ENCODE results near the gene NBEA.

NBEA gene

DNA sequence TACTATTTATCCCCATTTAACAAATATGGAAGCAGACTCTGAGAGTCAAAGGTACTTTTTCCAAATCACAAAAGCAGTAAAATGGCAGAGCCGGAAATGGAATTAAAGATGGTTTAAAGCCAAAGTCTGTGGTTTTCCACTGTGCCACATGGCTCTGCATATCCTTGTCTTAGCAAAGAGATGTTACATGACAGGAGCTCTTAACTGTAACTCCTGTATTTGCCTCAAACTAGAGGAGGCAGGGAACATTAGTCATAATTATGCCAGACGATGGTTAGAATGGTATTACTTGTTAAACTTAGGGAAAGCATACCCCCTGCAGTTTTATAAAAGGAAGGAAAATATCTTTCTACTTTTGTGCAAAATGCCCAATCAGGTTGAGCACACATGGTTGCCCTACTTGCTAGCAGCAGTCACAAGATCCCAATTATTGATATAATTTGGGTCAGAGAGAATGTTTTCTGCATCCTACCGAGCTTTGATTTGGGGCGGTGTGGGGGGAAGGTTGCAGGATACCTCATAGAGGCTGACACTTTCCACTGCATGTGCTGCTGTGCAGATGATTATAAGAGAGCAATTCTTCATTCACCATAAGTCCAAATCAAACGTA is 576.4 kb downstream of the NBEA start:
- DNase-seq: no peak

DNA sequence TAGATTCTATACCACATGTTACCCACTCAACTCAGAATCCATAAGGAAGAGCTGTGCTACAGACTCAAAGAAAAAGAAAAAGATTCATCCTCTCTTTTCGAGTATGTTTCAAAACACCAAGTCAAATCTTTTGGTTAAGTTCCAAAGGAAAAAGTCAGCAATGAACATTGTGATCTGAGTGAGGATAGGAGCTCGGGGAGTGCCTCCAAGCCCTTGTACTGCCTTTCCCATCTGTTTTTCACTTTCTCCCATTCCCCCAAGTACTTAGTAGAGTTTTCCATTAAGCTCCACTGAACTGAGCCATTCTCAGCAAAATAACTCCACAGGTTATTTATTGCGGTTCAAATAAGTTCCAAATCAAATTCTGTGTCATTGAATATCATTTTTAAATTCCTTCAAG is 582.1 kb downstream of the NBEA start:
- no peak for DNase-seq

DNA sequence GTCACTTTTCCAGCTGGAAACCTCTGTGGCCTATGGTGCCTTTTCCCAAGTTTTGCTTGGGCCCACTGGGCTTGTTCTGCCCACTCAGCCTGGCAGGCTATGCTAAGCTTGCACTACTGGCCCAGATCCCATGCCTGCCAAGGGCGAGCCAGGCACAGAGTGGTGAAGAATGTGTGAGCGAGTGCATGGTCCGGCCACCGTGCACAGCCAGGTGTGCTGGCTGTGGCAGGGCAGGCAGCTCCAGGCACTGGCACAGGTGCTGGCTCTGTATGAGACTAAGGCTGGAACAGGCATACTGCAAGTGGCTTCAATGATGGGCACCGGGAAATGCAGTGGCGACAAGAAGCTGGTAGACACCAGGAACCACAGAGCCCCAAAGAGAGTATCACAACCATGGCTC is 584.5 kb downstream of the NBEA start:
- DNase-seq: no peak

DNA sequence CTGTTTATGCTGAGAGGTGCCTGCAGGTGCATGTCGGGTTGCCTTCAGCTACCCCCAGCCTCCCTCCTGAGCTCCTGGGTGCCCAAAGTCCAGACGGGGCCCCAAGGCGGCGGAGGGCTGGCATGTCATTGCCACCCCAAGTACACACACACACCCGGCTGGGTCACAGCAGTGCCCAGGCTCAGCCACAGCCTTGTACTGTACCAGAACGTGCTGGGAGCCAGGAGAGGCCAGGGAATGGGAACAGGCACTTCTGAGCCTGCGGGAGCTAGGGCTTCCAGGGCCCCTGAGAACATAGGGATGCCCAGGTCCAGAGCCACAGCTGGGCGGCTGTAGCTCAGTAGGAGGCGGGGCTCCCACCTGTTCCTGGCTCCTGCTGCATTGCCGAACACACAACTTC is 585.4 kb downstream of the NBEA start:
- DNase-seq: no peak

DNA sequence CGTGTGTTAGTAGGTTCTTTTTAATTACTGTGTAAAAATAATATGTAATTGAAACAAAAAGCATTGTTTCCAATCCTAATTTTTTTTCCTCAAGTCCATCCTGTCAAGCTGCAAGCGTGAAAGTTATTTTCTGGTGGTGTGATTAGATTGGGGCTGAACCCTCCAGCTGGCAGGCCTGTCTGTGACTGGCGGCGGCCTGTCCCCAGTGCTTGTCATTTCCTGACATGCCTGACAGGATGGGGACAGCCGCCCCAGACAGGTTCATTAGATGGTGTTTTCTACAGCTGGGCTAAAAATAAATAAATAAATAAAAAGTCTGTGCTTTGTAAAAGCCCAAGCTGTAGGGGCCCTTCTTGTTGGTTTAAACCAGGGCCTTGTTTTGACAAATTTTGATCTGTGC is 588.1 kb downstream of the NBEA start:
- DNase-seq: no peak

DNA sequence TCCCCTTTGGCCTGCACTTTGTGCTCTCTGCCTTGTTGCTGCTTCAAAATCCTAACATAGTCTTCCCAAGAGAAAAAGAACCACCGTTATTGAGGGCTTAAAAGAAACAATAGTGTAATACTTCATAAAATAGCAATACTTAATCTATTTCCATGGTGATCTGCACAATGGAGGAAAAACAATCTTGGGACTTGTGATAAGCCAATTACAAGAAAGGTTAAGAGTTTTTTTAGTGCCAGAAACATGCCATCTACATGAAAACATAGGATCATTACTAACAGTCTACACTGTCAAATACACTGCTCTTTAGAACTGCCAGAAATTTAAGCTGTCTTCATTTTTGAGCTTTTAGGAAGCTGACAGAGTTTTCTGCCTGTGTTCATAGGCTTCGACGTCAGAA is 588.5 kb downstream of the NBEA start:
- no peak for DNase-seq

DNA sequence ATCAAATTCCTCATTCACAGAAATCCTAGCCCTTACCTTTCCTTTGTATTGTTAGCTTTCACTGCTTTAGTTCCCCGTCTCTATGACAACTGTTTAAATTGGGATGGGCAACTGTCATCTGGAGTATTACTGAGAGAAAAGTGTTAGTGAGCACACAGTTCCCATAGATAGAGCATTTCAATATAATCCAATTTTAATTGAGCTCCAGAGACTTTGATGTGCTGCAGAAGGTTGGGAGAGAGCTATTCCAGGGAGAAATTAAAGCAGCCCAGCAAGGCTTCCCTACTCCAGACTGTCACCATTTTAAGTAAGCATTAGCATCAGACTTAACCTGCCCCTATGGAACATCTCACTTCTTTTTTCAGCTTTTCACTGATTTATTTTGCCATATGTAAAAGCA is 589.5 kb downstream of the NBEA start:
- no peak for DNase-seq

DNA sequence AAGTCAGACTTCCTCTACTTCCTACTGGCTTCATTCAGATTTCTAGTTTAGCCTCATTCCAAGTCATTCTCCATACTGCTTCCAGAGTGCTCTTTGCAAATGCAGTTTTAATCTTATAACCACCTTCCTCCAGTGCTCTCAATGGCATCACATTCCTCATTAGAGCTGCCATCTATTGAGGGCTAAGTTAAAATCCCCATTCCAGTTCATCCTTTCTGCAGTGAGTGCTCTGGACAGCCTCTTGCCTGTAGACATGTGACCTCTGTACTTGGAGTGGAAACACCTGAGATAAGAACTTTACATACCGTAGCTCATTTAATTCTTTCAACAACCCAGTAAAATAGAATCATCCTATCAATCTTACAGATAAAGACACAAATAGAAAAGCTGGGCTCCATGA is 592.3 kb downstream of the NBEA start:
- DNase-seq: no peak

DNA sequence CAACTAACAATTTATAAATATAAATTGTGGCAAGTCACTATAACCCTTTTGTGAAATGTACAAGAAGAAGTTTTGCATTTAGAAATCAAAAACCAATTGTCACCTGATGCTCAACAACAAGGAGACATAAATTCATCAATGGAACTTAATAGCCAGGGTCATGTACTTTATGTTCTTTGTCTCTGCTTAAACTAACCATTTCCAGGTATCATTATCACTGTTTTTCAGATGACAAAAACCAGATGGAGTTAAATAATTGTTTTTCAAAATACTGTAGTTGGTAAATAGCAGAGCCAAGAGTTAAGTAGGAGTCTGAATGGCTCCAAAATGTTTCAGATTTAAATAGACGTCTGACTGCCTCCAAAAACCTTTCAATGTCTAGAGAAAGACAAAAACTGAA is 606.7 kb downstream of the NBEA start:
- no peak for DNase-seq

DNA sequence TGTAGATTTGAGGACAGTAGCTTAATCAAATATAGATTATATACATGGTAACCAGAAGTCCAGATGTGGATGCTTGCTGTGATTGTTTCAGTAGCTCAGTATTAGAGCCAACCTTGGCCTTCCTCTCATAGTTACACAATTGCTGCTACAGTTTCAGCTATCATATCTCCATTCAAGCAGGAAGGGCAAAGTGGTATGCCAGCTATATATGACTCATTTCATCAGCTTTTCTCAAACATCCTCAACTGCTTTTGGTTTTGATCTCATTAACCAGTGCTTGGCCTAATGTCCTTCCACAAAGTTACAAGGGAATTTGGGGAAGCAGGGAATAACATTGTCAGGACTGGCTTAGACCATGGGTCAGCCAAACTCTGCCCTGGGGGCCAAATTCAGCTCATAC is 607.4 kb downstream of the NBEA start:
- no peak for DNase-seq

DNA sequence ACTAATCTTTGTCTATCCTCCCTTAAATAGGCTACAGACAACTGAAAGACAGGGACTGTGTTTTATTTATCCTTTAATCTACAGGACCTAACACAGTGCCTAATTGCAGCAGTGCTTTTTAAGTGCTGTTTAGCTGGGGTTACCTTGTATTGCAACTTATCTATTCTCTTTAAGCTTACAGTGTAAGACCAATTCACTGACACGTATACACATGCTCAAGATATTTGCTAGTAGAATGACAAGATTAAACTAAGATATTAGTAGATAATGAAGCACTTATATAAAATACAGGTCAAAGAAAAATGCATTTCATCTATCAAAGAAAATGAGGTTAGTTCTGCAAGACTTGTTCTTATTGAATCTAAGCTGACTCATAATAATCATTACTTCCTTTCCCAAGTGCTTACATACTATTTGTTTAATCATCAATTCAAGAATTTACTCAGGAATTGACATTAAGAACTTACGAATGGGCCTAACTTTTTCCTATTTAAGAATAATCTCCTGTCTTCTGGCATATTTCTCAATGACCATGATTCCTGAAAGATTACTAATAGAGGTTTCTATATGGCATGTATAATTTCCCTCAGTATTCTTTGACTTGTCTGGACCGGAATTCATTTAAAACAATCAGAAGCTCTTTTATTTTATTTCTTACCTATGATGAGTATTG is 610.2 kb downstream of the NBEA start:
- no peak for DNase-seq

DNA sequence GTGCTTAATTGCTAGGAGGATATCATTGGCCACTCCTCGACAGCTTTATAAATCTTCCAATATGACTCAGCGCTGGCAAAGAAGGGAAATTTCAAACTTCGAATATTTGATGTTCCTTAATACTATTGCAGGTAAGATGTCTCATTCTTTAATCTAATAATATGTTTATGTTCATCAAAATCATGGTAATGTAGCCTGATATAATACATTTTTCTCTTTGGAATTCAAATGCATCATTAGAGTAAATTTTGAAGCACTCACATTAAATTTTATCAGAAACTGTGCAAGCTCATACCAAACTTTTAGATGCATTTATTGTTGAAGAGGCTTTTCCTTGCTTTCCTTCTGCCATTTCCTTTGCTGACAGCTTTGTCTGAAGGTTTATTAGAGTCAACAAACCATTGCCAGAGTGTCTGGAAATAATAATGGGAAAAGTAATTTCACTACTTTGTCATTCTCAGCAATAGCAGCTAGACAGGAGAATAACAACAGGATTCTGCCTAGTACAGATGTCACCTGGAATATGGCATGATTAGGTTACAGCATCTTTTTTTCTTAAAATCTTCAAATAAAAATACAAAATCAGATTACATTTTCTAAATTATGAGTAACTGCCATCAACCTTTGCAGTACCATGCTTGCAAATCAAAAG is 613.0 kb downstream of the NBEA start:
- DNase-seq: no peak

DNA sequence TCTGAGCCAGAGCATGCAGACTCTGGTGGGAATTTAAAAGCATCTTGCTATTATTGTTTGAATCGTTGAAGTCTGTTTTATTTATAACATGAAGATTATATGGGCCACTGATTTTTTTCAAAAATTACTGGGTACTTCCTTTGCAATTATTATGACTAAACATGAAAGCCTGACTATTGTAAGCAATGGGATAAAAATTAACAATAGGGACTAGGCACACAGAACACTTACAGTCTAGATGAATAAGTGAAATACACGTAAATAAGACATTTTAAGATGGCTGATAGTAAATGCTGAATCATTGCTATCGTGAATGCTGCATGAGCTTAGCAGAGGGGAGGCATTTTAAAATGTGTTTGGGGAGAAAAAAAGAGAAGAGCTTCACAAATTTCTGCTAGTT is 615.4 kb downstream of the NBEA start:
- no peak for DNase-seq

DNA sequence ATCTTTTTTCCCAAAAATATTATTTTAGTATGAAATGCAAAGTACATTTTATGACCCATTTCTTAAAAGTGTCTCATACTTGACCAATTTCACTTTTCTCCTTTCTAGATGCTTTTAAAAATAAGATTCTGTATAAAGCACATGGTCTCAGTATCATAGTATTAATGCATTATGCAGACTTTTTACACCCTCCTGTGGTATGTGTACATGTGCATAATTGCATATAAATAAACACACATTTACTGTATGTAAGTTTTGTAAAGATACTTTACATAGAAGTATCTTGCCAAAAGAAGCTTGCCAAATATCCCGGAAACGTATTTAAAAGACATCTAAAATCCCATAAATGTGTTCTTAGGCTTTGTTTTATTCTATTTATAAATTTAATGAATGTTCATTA is 619.5 kb downstream of the NBEA start:
- no peak for DNase-seq

DNA sequence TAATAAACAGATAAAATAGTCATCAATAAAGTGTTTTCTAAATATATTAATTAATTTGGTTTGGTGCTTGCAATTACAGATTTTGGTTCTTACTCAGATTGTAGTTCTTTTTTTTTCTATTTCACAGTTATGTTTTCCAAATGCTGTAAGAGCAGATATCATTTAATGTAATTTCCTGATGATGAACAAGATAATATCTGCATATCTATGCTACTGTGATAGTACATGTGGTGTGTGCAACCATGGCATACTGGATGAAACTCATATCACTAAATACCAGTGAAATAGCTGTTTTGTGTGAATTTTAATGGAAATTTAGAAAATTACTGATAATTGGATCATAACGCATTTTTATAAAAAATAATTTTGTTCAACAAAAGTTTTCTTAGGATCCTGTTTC is 623.2 kb downstream of the NBEA start:
- no peak for DNase-seq

DNA sequence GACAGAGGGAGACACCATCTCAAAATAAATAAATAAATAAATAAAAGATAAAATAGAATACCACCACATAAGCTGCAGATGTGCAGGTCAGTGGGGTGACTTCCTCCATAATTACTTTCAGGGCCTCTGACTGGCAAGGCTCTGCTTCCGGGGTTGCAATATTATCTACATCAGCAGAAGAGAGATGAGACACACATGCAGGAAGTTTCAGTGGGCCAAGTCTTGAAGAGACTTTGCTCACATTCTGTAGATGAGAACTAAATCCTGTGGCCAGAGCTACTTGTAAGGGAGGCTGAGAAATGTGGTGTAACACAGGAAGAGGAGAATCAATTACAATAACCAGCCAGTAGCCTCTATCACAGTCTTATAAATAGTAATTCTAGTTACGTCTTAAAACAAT is 624.3 kb downstream of the NBEA start:
- no peak for DNase-seq

DNA sequence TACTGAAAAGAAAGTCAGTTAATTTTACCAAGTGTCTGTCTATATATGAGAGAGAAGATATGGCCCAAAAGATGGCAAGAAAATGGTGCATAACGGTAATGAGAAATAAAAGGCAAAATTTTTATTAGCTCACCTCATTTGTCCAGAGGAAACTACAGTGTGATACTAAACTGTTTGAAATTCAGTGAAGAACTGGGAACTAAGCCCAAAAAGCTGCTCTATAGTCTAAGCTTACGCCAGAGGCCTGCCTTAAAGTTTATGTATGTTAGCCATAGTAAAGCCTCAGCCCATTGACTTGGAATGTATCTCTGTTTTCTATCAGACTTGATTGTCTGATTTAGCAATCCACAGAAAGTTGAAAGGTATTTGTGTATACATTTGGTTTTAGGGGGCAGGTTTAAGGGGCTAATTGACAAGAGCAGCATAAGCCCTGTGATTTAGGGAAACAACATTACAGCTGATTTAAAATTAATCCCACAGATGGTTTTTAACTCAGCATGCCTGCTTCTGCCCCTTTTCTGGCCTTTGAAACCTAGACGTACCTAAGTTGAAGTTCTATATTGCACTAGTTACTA is 625.4 kb downstream of the NBEA start:
- DNase-seq: no peak

DNA sequence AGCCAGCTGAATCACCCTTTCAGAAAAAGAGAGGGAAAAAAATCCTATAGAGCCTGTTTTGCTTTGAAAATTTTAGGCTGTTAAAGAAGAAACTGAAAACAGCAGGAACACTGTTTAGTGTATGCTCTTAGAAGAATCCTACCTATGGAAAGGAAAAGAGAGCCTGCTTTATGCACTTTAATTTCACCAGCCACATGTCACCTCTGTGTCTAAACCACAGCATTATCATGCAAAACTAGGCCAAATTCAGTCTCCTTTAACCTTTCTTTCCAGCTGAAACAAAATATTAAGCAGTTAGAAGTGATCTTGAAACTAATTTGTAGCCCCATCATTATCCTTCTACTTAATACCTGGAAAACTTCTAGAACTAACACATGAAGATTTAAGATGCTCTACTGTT is 631.6 kb downstream of the NBEA start:
- DNase-seq: no peak

DNA sequence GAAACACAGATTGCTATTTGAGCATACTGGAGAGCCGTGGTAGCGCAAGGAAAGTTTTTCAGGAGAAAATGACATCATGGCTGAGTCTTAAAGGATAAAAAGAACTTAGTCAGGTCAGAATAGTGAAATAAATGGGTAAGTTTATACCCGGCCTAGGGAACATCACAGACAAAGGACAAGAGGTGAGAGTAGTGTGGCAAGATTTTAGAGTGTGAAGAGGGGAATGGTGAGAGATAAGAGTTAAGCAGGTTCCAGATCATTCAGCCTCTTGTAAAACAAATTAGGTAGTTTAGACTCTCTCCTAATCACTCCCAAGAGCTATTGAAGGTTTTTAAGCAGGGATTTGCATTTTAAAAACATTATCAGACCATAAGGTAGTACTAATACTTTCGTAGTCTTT is 650.4 kb downstream of the NBEA start:
- DNase-seq: no peak

DNA sequence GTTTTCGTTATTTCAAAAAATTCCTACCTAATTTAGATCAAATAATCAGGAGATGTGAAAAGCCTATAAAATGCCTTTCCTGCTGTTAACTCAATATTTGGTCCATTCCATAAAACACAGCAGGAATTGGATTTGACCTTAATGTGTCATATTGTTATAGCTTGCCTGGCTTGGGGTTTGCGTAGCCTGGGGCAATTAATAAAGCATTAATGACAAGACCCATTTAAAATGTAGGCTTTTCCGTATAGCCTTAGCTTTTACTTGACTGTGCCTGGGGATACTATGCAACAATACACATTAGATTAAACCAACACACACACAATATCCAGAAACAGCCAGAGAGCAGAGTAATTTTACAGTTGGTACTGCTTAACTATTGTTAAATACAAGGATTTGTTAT is 651.6 kb downstream of the NBEA start:
- no peak for DNase-seq

DNA sequence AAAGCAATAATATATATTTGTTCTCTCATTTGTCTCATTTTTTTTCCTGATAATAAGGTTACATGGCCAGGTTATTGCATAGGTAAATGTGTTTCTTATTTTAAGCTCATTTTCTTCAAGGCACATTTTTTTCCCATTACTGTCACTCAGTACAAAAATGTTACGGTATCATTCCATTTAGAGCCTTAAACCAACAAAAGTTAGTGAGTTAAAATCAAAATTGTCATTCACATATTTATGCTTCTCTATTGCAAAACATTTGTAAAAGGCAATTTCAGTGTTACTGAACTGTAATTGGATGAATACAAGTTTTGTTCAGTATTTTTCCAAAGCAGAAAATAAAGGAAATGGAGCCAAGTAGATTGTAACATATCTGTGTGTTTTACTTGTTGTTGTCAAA is 652.0 kb downstream of the NBEA start:
- DNase-seq: no peak

DNA sequence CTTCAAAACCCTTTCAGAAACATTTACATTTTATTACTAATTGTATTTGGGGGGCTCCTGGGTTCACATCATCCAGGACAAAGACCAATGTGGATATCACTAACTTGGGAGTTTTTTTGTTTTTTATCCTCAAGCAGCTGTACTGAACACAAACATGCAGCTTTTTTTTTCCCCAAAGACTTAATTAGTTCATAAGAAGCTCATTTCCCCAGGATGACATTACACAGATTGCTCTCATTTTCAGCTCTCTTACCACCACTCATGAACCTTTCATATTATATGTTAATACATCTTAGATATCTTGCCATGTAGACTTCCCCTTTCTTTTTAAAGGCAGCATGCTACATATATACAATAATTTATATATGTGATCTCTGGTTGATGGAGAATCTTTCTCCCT is 653.1 kb downstream of the NBEA start:
- no peak for DNase-seq

DNA sequence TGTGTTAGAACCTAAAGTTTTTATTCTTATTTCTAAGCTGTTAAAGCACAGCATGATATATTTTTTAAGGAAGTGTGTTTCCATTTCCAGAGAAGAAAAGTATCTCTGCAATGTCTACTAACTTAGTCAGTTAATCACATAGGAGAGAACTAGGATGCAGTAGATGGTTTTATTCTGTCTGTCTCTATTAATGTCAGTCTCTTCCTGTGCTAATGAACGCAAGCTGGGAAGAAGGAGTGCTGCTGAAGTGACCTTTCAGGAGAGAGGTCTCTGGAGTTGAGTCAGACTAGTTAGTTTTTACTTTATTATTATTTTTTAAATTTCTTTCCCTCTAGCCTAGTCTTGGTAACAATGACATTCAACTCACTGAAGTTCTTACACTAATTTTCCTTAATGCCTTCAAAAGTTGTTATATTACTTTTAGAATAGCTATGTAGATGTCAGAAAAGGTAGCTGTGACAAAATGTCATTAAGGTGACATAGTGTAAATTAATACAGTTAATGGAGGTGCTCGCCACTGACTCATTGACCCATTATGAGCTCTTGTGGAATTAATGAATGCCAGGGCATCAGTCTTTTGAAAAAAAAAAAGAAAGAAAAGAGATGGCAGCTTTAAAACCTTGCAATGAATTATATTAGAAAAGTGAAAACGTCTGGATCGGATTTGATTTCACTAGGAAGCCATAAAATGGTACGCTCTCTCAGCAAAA is 654.4 kb downstream of the NBEA start:
- no peak for DNase-seq

DNA sequence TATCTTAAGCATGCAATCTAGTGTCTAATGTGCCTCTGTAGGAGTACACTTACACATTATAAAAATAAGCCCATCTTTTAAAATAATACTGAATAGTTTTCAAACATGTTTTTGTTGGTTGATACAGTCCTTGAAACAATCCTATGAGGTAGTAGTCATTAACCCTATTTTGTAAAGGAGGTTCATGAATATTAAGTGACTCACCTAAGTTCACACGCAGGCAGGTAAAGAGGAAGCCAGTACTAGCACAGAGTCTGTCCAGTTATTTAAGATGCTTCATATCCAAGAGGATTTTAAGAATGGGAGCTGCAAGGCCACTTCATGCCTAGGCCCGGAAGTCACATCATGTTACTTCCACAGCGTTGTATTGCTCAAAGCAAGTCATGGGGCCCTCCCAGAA is 655.4 kb downstream of the NBEA start:
- no peak for DNase-seq

Measured in NCI-H1105 (cell line).